AG09309 (cell line): Measurements from ENCODE around the gene TMEM18.

Experiments used
- DNase-seq: peaks from one replicate; pipeline ENCODE4 v3.0.0-alpha.2; 2010; ENCODE audit warnings: low read depth
- H3K4me3 ChIP-seq: 2 replicates; pipeline ENCODE4 v1.5.1; 2011; ENCODE audit warnings: mild to moderate bottlenecking, low read depth, low read length, moderate library complexity; ENCODE audit not compliant: control insufficient read depth
- TF ChIP-seq, protein P1 (sequence below): IDR thresholded peaks from 2 replicates; pipeline ENCODE4 v1.5.1; 2011; ENCODE audit warnings: mild to moderate bottlenecking, low read depth, low read length, inconsistent platforms; ENCODE audit not compliant: insufficient read depth, control insufficient read depth; ENCODE audit errors: missing control alignments

Gene TMEM18

GRCh38 chr2:643334-643733 lies 33.9 kb downstream of the TMEM18 start:
- DNase-seq, result no peak
- TF ChIP-seq, protein P1, sequence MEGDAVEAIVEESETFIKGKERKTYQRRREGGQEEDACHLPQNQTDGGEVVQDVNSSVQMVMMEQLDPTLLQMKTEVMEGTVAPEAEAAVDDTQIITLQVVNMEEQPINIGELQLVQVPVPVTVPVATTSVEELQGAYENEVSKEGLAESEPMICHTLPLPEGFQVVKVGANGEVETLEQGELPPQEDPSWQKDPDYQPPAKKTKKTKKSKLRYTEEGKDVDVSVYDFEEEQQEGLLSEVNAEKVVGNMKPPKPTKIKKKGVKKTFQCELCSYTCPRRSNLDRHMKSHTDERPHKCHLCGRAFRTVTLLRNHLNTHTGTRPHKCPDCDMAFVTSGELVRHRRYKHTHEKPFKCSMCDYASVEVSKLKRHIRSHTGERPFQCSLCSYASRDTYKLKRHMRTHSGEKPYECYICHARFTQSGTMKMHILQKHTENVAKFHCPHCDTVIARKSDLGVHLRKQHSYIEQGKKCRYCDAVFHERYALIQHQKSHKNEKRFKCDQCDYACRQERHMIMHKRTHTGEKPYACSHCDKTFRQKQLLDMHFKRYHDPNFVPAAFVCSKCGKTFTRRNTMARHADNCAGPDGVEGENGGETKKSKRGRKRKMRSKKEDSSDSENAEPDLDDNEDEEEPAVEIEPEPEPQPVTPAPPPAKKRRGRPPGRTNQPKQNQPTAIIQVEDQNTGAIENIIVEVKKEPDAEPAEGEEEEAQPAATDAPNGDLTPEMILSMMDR, result no peak
- H3K4me3 ChIP-seq, result no peak overlapping the region

GRCh38 chr2:641872-642815 lies 35.1 kb downstream of the TMEM18 start:
- no peak for DNase-seq
- no peak overlapping the region for H3K4me3 ChIP-seq
- TF ChIP-seq, protein P1, result no peak

- DNase-seq, result no peak
- no peak overlapping the region for H3K4me3 ChIP-seq
- TF ChIP-seq, protein P1, result no peak
These were observed 35.9 kb downstream of the TMEM18 start for GRCh38 chr2:641164-641871.

DNA sequence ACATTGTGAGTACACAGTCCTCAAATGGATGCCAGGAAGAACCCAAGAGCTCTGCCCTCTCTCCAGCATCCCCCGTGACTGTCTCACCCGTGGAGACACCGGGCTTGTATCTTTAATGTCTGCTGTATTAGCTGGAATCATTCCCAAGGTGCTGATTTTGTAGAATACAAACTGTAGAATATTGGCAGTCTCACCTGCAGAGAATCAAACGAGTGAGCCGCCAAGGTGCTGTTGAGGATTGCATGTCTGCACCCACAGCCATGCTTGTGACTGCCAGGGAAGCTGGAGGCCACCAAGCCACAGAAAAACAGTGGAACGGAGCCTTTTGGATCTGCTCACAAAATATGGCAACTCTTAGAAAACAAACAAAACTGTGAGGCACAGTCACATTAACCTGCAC lies 37.5 kb downstream of the TMEM18 start:
- TF ChIP-seq, protein P1, result no peak
- H3K4me3 ChIP-seq, result no peak overlapping the region
- DNase-seq, result no peak

DNA sequence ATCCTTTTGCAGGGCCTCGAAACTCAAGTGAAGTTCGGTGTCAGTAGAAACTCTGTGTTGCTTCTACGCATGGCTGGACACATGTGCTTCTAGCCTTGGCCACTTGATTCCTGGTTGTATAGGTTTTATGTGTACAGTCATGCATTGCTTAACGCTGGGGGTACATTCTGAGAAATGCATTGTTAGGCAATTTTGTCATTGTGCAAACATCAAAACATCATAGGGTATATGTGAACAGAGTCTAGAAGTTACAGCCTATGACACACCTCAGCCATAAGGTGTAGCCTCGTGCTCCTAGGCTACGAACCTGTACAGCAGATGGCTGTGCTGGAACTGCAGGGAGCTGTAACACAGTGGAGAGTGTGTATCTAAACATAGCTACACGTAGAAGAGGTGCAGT lies 39.4 kb downstream of the TMEM18 start:
- no peak for DNase-seq
- H3K4me3 ChIP-seq, result no peak overlapping the region
- TF ChIP-seq, protein P1, result no peak

DNA sequence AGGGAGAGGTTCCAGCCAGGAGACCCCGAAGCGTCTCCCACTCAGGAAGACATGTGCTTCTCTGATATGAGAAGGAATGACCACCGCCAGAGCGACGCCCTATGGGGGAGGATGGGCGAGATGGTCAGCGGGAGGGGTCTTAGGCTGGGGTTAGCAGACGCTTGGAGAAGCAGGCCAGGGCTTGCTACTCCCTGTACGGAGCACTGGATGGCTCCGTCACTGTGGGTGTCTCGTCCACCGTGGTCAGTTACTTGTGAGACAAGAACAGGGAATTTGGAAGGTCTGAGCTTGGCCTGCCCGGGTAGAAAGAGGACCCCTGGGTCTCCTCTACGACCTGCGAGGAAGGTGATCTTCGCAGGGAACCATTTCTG lies 39.8 kb downstream of the TMEM18 start:
- TF ChIP-seq, protein P1, result no peak
- DNase-seq, result no peak
- no peak overlapping the region for H3K4me3 ChIP-seq
